ENCODE results near the gene ADGRG1. TPM values are rescaled to one million over a fixed set of nuclear protein-coding genes. Genes with fewer than 3 reads are reported as not detected.

The ADGRG1 gene
- total RNA-seq, 1 experiment from 2014 or later: 26.9 TPM

DNA sequence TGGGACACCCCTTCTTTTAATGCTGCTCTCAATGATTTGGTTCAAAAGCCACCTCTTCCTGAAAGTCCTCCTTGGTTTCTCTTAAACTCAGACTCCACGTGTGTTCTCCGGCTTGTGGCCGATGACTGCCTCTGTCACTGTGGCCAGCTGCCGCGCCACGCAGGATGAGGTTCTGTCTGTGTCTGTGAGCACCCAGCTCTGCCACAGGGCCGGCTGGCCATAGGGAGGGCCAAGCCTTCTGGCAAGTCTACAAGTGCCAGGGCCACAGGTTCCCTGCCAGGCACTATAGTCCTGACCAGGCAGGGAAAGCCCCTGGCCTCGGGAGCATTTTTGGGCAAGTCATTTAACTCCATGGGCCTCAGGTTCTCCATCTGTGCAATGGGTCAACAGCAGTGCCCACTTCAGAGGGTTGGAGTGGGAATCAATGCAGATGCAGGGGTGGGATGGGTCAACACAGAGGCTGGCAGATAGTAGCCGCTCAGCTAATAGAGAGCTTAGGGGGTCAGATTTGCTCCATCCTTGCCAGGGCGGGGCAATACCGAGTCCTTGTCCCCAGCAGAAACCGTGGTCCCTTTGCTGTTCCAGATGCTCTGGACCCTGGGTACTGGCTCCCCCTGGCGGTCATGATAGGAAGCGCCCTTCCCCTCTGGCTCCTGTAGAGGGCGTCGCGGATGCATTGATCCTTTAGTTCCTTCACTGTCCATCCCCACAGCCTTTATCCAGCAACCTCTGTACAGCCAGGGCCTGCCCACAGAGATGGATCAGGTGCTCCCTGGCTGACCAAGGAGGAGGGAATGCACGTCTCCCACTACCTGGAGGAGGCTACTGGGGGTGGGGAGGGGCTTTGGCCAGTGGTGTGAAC is 20.4 kb downstream of the ADGRG1 start:
- DNase-seq (ENCODE audit: low spot score): peak; percentile 87

DNA sequence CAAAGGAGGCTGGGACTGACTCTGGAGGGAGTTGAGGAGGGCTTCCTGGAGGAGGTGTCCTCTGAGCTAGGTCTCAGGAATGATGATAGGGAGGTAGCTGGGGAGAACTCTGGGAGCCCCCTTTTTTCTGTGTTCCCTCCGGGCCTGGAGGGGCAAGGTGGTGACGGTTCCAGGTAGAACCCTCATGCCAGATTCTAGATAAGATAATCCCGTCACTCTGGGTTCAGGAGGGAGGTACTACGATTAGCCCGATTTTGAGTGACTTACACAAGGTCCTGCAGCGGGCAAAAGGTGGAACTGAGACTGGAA is 21.0 kb downstream of the ADGRG1 start:
- no peak for DNase-seq (ENCODE audit: low spot score)

- DNase-seq (ENCODE audit: low spot score): no peak
Observed at GRCh38 chr16:57649846-57650245, 21.4 kb downstream of the ADGRG1 start.

DNA sequence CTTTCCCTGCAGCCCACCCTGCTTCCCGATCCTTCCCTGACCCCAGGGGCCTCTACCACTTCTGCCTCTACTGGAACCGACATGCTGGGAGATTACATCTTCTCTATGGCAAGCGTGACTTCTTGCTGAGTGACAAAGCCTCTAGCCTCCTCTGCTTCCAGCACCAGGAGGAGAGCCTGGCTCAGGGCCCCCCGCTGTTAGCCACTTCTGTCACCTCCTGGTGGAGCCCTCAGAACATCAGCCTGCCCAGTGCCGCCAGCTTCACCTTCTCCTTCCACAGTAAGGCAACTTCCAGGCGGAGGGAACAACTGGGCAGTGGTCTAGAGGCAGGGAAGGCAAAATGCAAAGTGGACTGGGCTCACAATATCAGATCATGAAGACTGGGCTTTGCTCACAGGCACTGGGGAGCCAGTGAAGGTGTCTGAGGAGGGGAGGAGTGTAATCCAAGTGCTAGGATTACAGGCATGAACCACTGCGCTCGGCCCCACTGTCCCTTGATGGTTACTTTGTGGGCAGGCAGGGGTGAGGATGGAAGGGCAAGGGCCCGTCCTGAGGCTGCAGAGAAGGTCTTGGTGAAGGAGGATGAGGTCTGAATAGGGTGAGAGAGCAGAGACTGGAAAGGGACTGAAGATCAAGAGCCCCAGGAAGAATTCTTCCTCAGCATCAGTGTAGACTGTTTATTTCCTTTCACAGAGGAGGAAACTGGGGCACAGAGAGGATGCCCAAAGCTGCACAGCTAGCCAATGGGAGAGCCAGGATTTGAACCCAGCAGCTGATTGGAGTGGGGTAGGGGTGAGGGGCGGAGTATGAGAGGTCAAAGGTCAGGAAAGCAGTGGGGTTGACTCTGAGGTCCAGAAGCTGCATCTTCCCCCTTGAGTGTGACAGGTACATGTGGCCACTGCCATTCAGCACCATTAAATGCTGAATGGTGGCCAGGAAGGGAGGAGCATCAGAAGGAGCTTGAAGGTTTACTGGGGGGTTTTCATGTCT is 23.2 kb downstream of the ADGRG1 start:
- no peak for DNase-seq (ENCODE audit: low spot score)

DNA sequence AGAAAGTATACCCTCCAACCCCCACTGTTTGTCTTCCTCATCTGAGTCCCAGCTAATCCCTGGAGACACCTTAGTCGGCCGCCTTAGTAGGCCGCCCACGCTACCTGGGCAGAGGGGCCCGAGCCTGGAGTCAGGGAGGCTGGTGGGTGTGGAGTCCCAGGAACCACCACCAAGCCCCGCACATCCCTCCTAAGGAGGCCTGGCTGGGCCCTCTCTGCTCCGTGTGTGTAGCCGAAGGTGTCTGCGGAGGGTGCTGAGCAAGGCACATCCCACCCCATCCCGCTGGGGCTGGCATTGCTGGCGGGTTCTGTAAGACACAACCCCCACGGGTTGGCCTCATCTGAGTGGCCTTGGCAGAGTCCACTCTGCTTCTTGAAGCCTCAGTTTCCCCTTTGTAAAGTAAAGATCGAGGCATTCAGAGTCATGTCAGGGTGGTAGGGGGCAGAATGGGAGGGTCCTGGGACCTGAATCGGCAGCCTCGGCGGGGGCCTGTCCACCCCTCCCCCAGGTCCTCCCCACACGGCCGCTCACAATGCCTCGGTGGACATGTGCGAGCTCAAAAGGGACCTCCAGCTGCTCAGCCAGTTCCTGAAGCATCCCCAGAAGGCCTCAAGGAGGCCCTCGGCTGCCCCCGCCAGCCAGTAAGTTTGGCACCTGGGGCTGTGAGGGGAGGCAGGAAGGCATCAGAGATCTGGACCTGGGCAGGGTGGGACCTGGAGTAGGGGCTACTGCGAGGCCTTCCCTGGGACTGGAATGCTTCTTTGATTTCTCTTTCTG is 24.5 kb downstream of the ADGRG1 start:
- no peak for DNase-seq (ENCODE audit: low spot score)

DNA sequence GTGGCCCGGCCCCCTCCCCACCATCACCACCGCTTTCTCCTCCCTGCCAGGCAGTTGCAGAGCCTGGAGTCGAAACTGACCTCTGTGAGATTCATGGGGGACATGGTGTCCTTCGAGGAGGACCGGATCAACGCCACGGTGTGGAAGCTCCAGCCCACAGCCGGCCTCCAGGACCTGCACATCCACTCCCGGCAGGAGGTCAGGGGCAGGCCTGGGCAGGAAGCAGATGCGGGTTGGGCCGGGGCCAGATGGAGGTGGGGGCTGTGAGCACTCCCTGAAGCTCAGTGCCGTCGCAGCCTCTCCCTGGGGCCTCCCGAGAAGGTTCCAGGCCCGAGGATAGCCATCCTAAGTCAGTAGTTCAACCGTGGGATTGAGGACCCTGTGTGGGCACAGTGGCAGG is 25.5 kb downstream of the ADGRG1 start:
- DNase-seq (ENCODE audit: low spot score): peak; percentile 54

GRCh38 chr16:57656342-57656955 is 28.0 kb downstream of the ADGRG1 start:
- DNase-seq (ENCODE audit: low spot score): no peak

DNA sequence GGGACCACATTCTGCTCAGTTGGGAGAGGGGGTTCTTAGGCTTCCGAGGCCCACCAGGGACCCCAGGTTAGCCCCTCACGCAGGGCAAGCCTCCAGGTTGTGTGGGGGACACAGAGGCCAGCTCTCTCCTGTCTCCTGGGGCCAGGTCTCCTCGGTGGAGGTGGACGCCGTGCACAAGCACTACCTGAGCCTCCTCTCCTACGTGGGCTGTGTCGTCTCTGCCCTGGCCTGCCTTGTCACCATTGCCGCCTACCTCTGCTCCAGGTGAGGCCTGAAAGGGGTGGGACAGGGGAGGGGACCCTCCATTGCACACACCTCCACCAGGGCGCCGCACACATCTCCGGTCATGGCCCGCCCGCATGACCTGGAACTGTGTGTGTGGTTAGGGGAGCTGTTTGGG is 28.8 kb downstream of the ADGRG1 start:
- no peak for DNase-seq (ENCODE audit: low spot score)

- DNase-seq (ENCODE audit: low spot score): no peak
Observed at GRCh38 chr16:57658130-57658877, 29.9 kb downstream of the ADGRG1 start.

DNA sequence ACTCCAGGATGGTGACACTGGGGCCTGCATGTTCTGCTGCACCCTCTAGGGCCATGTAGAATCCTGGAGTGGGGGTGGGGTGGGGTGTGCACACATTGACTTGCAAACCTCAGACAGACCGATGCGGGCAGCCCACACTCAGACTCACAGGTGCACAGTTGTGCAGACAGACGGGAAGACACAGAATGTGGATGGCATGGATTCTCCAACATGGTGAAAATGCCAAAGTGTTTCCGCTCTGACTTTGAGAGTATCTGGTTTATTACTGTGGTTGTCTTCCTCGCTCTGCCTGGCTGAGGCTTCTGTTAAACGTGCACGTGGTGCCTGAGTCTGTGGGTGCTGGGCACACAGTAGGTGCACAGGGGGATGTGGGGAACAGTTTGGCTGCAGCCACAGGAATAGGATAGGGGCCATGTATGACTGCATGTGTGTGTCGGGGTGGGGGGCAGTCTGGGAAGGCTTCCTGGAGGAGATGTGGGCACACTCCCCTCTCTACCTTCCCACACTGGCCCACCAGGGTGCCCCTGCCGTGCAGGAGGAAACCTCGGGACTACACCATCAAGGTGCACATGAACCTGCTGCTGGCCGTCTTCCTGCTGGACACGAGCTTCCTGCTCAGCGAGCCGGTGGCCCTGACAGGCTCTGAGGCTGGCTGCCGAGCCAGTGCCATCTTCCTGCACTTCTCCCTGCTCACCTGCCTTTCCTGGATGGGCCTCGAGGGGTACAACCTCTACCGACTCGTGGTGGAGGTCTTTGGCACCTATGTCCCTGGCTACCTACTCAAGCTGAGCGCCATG is 30.6 kb downstream of the ADGRG1 start:
- DNase-seq (ENCODE audit: low spot score): no peak

DNA sequence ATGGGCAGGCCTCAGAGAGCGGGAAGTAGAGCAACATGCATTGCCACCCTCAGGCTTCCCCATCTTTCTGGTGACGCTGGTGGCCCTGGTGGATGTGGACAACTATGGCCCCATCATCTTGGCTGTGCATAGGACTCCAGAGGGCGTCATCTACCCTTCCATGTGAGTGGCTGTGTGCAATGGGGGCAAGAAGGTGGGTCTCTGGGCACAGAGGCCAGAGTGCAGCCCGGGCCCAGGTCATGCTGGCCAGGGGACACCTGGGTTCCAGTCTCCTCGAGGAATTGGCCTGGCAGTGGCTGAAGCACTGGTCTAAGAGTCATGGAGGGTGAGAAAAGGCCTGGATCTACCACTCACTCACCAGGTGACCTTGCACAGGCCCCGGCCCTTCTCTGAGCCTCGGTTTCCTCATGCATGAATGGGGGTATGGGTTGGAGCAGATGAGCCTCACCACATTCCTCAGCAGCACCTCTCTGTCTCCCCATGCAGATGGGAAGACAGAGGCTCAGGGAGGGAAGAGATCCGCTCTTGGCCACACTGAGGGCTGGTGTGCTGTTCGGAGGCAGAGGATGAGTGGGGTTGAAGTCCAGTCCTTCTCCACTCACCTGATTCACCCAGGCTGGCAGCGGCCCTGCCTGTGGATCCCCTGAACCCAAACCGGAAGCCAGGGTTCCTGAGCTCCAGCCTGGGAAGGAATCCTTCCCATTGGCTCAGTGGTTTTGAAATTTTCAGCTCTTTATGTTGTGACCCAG is 32.5 kb downstream of the ADGRG1 start:
- DNase-seq (ENCODE audit: low spot score): no peak

DNA sequence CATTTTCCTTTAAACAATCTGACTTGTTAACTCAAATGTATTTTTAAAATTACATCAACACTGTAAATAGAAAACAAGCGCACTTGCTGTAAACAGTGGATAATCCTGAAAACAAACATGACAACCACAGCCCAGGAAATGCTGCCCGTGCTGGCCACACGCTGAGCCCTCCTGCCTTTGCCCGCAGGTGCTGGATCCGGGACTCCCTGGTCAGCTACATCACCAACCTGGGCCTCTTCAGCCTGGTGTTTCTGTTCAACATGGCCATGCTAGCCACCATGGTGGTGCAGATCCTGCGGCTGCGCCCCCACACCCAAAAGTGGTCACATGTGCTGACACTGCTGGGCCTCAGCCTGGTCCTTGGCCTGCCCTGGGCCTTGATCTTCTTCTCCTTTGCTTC is 33.1 kb downstream of the ADGRG1 start:
- DNase-seq (ENCODE audit: low spot score): no peak

DNA sequence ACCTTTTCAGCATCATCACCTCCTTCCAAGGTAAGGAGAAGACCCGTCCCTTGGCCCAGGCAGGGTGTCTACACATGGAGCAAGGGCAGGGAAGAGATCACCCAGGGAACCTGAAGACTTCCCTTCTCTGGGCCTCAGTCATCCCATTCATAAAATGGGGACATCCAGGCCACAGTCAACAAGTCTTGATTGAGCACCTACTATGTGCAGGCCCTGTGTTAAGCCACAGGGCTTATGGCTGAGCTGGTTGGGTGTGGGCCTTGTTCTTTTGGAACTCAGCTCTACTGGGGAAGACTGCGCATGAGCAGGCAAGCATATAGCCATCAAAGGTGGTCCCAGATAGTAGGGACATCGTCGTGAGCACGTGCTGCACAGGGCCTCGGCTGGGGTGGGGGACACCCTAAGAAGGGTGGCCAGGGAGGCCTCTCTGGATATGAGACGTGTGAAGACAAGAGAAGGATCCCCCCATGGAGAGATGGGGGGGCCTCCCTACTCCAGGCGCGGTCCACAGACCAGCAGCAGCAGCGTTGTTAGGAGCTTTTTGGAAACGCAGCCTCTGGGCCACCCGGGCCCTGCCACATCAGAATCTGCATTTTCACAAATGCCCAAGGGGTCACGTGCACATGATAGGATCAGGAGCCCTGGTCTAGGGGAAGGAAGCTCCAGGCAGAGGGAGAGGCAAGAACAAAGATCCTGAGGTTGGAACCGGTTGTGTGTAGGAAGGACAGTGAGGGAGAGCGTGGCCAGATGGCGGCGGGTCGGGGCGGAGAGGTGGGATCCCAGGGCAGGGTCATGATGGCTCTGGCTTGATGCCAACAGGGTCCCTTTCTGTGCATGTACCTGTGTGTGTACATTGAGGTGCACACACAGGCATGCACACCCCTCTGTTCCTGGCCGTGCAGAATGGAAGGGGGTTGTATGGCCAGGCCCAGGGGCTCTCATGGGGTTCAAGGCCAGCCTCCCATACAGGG is 33.8 kb downstream of the ADGRG1 start:
- no peak for DNase-seq (ENCODE audit: low spot score)

GRCh38 chr16:57663436-57663835 is 35.0 kb downstream of the ADGRG1 start:
- DNase-seq (ENCODE audit: low spot score): no peak

DNA sequence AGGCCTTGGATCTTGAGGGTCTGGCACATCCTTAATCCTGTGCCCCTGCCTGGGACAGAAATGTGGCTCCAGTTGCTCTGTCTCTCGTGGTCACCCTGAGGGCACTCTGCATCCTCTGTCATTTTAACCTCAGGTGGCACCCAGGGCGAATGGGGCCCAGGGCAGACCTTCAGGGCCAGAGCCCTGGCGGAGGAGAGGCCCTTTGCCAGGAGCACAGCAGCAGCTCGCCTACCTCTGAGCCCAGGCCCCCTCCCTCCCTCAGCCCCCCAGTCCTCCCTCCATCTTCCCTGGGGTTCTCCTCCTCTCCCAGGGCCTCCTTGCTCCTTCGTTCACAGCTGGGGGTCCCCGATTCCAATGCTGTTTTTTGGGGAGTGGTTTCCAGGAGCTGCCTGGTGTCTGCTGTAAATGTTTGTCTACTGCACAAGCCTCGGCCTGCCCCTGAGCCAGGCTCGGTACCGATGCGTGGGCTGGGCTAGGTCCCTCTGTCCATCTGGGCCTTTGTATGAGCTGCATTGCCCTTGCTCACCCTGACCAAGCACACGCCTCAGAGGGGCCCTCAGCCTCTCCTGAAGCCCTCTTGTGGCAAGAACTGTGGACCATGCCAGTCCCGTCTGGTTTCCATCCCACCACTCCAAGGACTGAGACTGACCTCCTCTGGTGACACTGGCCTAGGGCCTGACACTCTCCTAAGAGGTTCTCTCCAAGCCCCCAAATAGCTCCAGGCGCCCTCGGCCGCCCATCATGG is 35.7 kb downstream of the ADGRG1 start:
- no peak for DNase-seq (ENCODE audit: low spot score)

DNA sequence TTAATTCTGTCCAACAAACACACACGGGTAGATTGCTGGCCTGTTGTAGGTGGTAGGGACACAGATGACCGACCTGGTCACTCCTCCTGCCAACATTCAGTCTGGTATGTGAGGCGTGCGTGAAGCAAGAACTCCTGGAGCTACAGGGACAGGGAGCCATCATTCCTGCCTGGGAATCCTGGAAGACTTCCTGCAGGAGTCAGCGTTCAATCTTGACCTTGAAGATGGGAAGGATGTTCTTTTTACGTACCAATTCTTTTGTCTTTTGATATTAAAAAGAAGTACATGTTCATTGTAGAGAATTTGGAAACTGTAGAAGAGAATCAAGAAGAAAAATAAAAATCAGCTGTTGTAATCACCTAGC is 36.2 kb downstream of the ADGRG1 start:
- DNase-seq (ENCODE audit: low spot score): no peak

GRCh38 chr16:57665541-57665940 is 37.1 kb downstream of the ADGRG1 start:
- no peak for DNase-seq (ENCODE audit: low spot score)

Data from A172 (cell line).